ENCODE measurements around the gene TARM1. TPM values are rescaled to one million over a fixed set of nuclear protein-coding genes. Genes with fewer than 3 reads are reported as not detected.

The TARM1 gene
- total RNA-seq, 3 donors from 2014 or later (not counting 1 experiment from before 2014, with no cell fraction given) = not detected

DNA sequence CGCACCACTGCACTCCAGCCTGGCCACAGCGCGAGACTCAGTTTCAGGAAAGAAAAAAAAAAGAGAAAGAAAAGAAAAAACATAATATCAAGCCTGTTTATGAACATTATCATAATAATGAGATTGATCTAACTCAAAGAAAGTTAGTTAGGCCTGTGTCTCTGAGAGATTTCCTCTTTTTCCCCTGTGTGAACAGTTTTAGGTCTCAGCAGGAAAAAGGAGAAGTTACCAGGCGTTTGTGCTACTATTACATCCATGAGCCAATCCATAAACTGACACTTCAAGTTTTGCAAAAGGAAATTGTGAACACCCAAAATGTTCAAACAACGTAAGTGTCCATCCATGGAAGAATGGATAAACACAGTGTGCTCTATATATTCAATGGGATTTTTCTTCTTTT lies 3.8 kb downstream of the TARM1 start:
- DNase-seq (no peak), ATAC-seq (no peak)
- no peaks in the 10 kb centered on the region for H3K27me3 Mint-ChIP-seq (ENCODE audit: low read depth in 2 of 2)
- no peaks in the 10 kb centered on the region for H3K4me1 ChIP-seq (ENCODE audit: control insufficient read depth, insufficient read depth, low read length)
- no peak for TF ChIP-seq CTCF (IDR thresholded peaks at IDR 0.05)
- H3K9me3 Mint-ChIP-seq = no peaks in the 10 kb centered on the region
- H3K27ac ChIP-seq (ENCODE audit: low read length) = no peak overlapping the region
- H3K36me3 ChIP-seq (ENCODE audit: control insufficient read depth, insufficient read depth, low read length) = no peaks in the 10 kb centered on the region
- H3K4me3 ChIP-seq (ENCODE audit: low read length) = no peak overlapping the region
- WGBS (ENCODE audit: insufficient coverage) = 83% methylated on average over 1 of the region's 5 CpGs
- no peaks in the 10 kb centered on the region for H3K4me1 Mint-ChIP-seq
- no peak overlapping the region for H3K27ac Mint-ChIP-seq
- intact Hi-C loops (cut with micrococcal nuclease) = no loop called here
- H3K4me3 Mint-ChIP-seq = no peak overlapping the region
- H3K9me3 ChIP-seq (ENCODE audit: control insufficient read depth, insufficient read depth, low read length) = no peaks in the 10 kb centered on the region
- H3K36me3 Mint-ChIP-seq = no peaks in the 10 kb centered on the region
- H3K27me3 ChIP-seq (ENCODE audit: control insufficient read depth, insufficient read depth, low read length) = no peaks in the 10 kb centered on the region

DNA sequence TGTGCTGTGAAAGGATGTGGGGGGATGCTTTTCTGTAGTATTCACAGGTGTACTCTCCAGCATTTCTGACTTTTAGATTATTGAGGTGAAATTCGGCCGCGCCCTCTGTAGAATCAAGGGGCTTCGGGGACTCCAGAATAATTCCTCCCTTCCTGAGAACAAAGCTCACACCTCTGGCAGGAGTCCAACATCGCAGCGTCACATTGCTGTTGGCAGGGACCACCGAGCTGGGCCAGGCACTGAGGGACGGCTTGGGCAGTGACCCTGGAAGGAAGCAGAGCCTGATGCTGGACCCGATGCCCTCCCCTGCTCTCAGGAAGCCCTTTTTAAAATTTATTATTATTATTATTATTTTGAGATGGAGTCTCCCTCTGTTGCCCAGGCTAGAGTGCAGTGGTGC lies 6.3 kb downstream of the TARM1 start:
- no peaks in the 10 kb centered on the region for H3K4me1 Mint-ChIP-seq
- no peak for DNase-seq
- TF ChIP-seq CTCF (IDR thresholded peaks at IDR 0.05) = no peak
- Histone ChIP-seq H3K27me3 (ENCODE audit: control insufficient read depth, insufficient read depth, low read length) (no peaks in the 10 kb centered on the region), H3K27ac (ENCODE audit: low read length) (no peak overlapping the region), H3K4me3 (ENCODE audit: low read length) (no peak overlapping the region), H3K9me3 (ENCODE audit: control insufficient read depth, insufficient read depth, low read length) (no peaks in the 10 kb centered on the region), H3K4me1 (ENCODE audit: control insufficient read depth, insufficient read depth, low read length) (no peaks in the 10 kb centered on the region), H3K36me3 (ENCODE audit: control insufficient read depth, insufficient read depth, low read length) (no peaks in the 10 kb centered on the region)
- no peaks in the 10 kb centered on the region for H3K36me3 Mint-ChIP-seq
- H3K4me3 Mint-ChIP-seq = no peak overlapping the region
- ATAC-seq = no peak
- WGBS (ENCODE audit: insufficient coverage) = 91% methylated on average over 8 of the region's 9 CpGs
- H3K27ac Mint-ChIP-seq = no peak overlapping the region
- no peaks in the 10 kb centered on the region for H3K27me3 Mint-ChIP-seq (ENCODE audit: low read depth in 2 of 2)
- H3K9me3 Mint-ChIP-seq = no peaks in the 10 kb centered on the region
- intact Hi-C loops (cut with micrococcal nuclease) = no loop called here

DNA sequence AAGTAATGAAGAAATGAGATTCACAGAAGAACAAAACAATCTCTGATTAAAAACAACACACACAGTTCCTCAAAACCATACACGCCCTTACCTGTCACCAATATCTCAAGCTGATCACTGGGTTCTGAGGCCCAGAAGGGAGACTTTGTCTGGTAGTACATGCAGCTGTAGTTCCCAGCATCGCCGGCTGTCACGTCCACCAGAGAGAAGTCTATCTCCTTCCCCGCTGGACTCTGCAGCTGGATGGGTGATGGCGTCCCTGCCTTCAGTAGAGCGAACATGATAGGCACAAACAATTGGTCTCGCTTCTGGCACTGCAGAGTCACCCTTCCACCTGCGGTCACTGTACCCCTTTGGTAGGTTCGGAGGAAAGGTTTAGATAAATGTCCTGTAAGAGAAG lies 7.3 kb downstream of the TARM1 start:
- H3K9me3 Mint-ChIP-seq = no peaks in the 10 kb centered on the region
- ATAC-seq (no peak), DNase-seq (no peak)
- no peaks in the 10 kb centered on the region for H3K4me1 Mint-ChIP-seq
- Histone ChIP-seq H3K36me3 (ENCODE audit: control insufficient read depth, insufficient read depth, low read length) (no peaks in the 10 kb centered on the region), H3K27ac (ENCODE audit: low read length) (no peak overlapping the region), H3K27me3 (ENCODE audit: control insufficient read depth, insufficient read depth, low read length) (no peaks in the 10 kb centered on the region), H3K4me1 (ENCODE audit: control insufficient read depth, insufficient read depth, low read length) (no peaks in the 10 kb centered on the region), H3K9me3 (ENCODE audit: control insufficient read depth, insufficient read depth, low read length) (no peaks in the 10 kb centered on the region), H3K4me3 (ENCODE audit: low read length) (no peak overlapping the region)
- WGBS (ENCODE audit: insufficient coverage) = 90% methylated on average over 9 of the region's 10 CpGs
- H3K27ac Mint-ChIP-seq = no peak overlapping the region
- no peak overlapping the region for H3K4me3 Mint-ChIP-seq
- H3K36me3 Mint-ChIP-seq = no peaks in the 10 kb centered on the region
- intact Hi-C loops (cut with micrococcal nuclease) = no loop called here
- H3K27me3 Mint-ChIP-seq (ENCODE audit: low read depth in 2 of 2) = peaks cover 0 to 7% of the 10 kb centered on the region in 2 donors
- no peak for TF ChIP-seq CTCF (IDR thresholded peaks at IDR 0.05)

GRCh38 chr19:54069470-54069869 lies 11.7 kb downstream of the TARM1 start:
- intact Hi-C loops (cut with micrococcal nuclease) = no loop called here
- no peak overlapping the region for H3K27ac Mint-ChIP-seq
- ATAC-seq (no peak), DNase-seq (no peak)
- Histone ChIP-seq H3K36me3 (ENCODE audit: control insufficient read depth, insufficient read depth, low read length) (no peaks in the 10 kb centered on the region), H3K27me3 (ENCODE audit: control insufficient read depth, insufficient read depth, low read length) (no peaks in the 10 kb centered on the region), H3K4me1 (ENCODE audit: control insufficient read depth, insufficient read depth, low read length) (no peaks in the 10 kb centered on the region), H3K9me3 (ENCODE audit: control insufficient read depth, insufficient read depth, low read length) (no peaks in the 10 kb centered on the region), H3K4me3 (ENCODE audit: low read length) (no peak overlapping the region), H3K27ac (ENCODE audit: low read length) (no peak overlapping the region)
- H3K27me3 Mint-ChIP-seq (ENCODE audit: low read depth in 2 of 2) = peaks cover 7 to 14% of the 10 kb centered on the region in 2 donors
- H3K4me3 Mint-ChIP-seq = no peak overlapping the region
- no peaks in the 10 kb centered on the region for H3K4me1 Mint-ChIP-seq
- H3K9me3 Mint-ChIP-seq = no peaks in the 10 kb centered on the region
- WGBS (ENCODE audit: insufficient coverage) = 77% methylated on average over 5 of the region's 5 CpGs
- H3K36me3 Mint-ChIP-seq = no peaks in the 10 kb centered on the region
- TF ChIP-seq CTCF (IDR thresholded peaks at IDR 0.05) = no peak

Data from natural killer cell (primary cell).